GM12878 (cell line): ENCODE data around the gene UNC119. TPM values are rescaled to one million over a fixed set of nuclear protein-coding genes. Genes with fewer than 3 reads are reported as not detected.

Experiments
- ATAC-seq: fragments of 200-7000 bp; cut with Tn5 transposase; 3 replicates; pipeline ENCODE4 v1.9.1; 2020; ENCODE audit warnings: mild to moderate bottlenecking, moderate library complexity
- BruUV-seq: library from RNA; stranded (reverse); fragments of 400-500 nt; replicated peaks from 2 replicates; lab custom pipeline; 2021; lab: Mats Ljungman, UMichigan
- CTCF ChIA-PET: fragments of 300-600 bp; sonication (Branson Sonifier 250); formaldehyde crosslinking; extraction: SDS; loops from one replicate; lab custom pipeline; 2021; ENCODE audit warnings: inconsistent platforms; lab: Yijun Ruan, JAX
- POLR2A ChIA-PET: fragments of 350-600 bp; formaldehyde crosslinking; extraction: SDS; loops from one replicate; lab custom pipeline; 2021; ENCODE audit warnings: inconsistent platforms; lab: Charles Lee
- RAD21 ChIA-PET: fragments of 300-600 bp; sonication (Branson Sonifier 250); formaldehyde crosslinking; loops from one replicate; lab custom pipeline; 2023; ENCODE audit warnings: antibody characterized with exemption; ENCODE audit not compliant: unreplicated experiment; lab: Charles Lee
- SMC1A ChIA-PET: fragments of 300-600 bp; sonication (Branson Sonifier 250); formaldehyde crosslinking; loops from one replicate; lab custom pipeline; 2023; ENCODE audit not compliant: unreplicated experiment, uncharacterized antibody; lab: Charles Lee
- DNase-seq: peaks from one replicate; pipeline ENCODE4 v3.0.0-alpha.2; 2011; ENCODE audit warnings: low read depth, low spot score
- FAIRE-seq: peaks from 3 replicates; lab custom pipeline; 2011; peaks lifted over from hg19 to GRCh38; lab: Jason Lieb, UNC
- H2AFZ ChIP-seq: 2 replicates; pipeline ENCODE4 v1.6.0; 2011; ENCODE audit warnings: low read depth, low read length, control low read depth; ENCODE audit not compliant: control insufficient read depth
- H3K27ac ChIP-seq: 2 replicates; pipeline ENCODE4 v1.5.1; 2011; ENCODE audit warnings: control low read depth; ENCODE audit not compliant: control insufficient read depth, insufficient read depth
- H3K27me3 ChIP-seq, 2 experiments: replicated peaks in 1 of 2; 2 replicates each; pipeline versions ENCODE4 v1.6.0 to v1.6.1; 2011; ENCODE audit warnings: low read length in 1 of 2; ENCODE audit not compliant: control insufficient read depth in 2 of 2, insufficient read depth in 2 of 2
- H3K36me3 ChIP-seq, 2 experiments: 2 replicates each; pipeline ENCODE4 v1.5.1; 2011; ENCODE audit warnings: low read length in 1 of 2; ENCODE audit not compliant: control insufficient read depth in 2 of 2, insufficient read depth in 2 of 2
- H3K4me1 ChIP-seq: 2 replicates; pipeline ENCODE4 v1.6.1; 2011; ENCODE audit warnings: mild to moderate bottlenecking, low read length, moderate library complexity, mixed read lengths; ENCODE audit not compliant: control insufficient read depth, insufficient read depth
- H3K4me2 ChIP-seq: 2 replicates; pipeline ENCODE4 v1.6.0; 2011; ENCODE audit warnings: control low read depth; ENCODE audit not compliant: control insufficient read depth, insufficient read depth
- H3K4me3 ChIP-seq: fragments of 200-600 bp; sonication (generic); 2 replicates; pipeline ENCODE4 v1.5.1; 2016
- H3K79me2 ChIP-seq: 2 replicates; pipeline ENCODE4 v1.6.0; 2011; ENCODE audit warnings: low read length; ENCODE audit not compliant: control insufficient read depth, insufficient read depth
- H3K9ac ChIP-seq: 2 replicates; pipeline ENCODE4 v1.8.0; 2011; ENCODE audit warnings: low read length, control low read depth, mixed read lengths; ENCODE audit not compliant: control insufficient read depth, insufficient read depth
- H3K9me3 ChIP-seq: replicated peaks from 3 replicates; pipeline ENCODE4 v1.5.1; 2011; ENCODE audit warnings: mild to moderate bottlenecking, low read length; ENCODE audit not compliant: control insufficient read depth, insufficient read depth
- H4K20me1 ChIP-seq: 2 replicates; pipeline ENCODE4 v1.6.0; 2011; ENCODE audit not compliant: control insufficient read depth, insufficient read depth
- ATF2 ChIP-seq: IDR thresholded peaks from 2 replicates; pipeline ENCODE4 v1.6.1; 2012; ENCODE audit warnings: low read length, inconsistent platforms
- BCL11A ChIP-seq: IDR thresholded peaks from 2 replicates; pipeline ENCODE4 v1.6.1; 2011; ENCODE audit warnings: low read depth, low read length
- CHD2 ChIP-seq: IDR thresholded peaks from 2 replicates; pipeline ENCODE4 v1.6.1; 2011; ENCODE audit warnings: low read depth, low read length, improper control_type of control experiment, borderline replicate concordance
- E2F4 ChIP-seq: IDR thresholded peaks from 2 replicates; pipeline ENCODE4 v1.6.1; 2012; ENCODE audit warnings: low read depth, low read length, improper control_type of control experiment
- EED ChIP-seq: sonication (generic); IDR thresholded peaks from 2 replicates; pipeline ENCODE4 v1.6.1; 2016; ENCODE audit warnings: antibody characterized with exemption, low read depth
- FOXM1 ChIP-seq: IDR thresholded peaks from 2 replicates; pipeline ENCODE4 v1.6.1; 2012; ENCODE audit warnings: low read depth, mild to moderate bottlenecking, inconsistent platforms, low read length, moderate library complexity
- IRF4 ChIP-seq: IDR thresholded peaks from 2 replicates; pipeline ENCODE4 v1.6.1; 2011; ENCODE audit warnings: low read depth, low read length
- NBN ChIP-seq: fragments of 450-650 bp; IDR thresholded peaks from 2 replicates; pipeline ENCODE4 v1.6.1; 2016
- POU2F2 ChIP-seq: IDR thresholded peaks from 3 replicates; pipeline ENCODE4 v1.6.1; 2011; ENCODE audit warnings: low read depth, mild to moderate bottlenecking, low read length, borderline replicate concordance
- RELB ChIP-seq: fragments of 450-650 bp; IDR thresholded peaks from 2 replicates; pipeline ENCODE4 v1.6.1; 2017; ENCODE audit warnings: low read depth, mild to moderate bottlenecking, moderate library complexity
- SMAD5 ChIP-seq: IDR thresholded peaks from 2 replicates; pipeline ENCODE4 v1.6.1; 2016; ENCODE audit warnings: antibody characterized with exemption, low read depth
- STAT3 ChIP-seq: IDR thresholded peaks from 2 replicates; pipeline ENCODE4 v1.6.1; 2011; ENCODE audit warnings: low read depth, low read length, improper control_type of control experiment
- YY1 ChIP-seq: IDR thresholded peaks from 2 replicates; pipeline ENCODE4 v1.6.1; 2011; ENCODE audit warnings: low read depth, mild to moderate bottlenecking, low read length
- ZNF24 ChIP-seq: fragments of 450-650 bp; IDR thresholded peaks from 2 replicates; pipeline ENCODE4 v1.6.1; 2017; ENCODE audit warnings: antibody characterized with exemption, mild to moderate bottlenecking
- ZNF384 ChIP-seq: IDR thresholded peaks from 2 replicates; pipeline ENCODE4 v1.6.1; 2012; ENCODE audit warnings: low read depth, mild to moderate bottlenecking, low read length, improper control_type of control experiment, borderline replicate concordance
- ZNF687 ChIP-seq: fragments of 450-650 bp; IDR thresholded peaks from 2 replicates; pipeline ENCODE4 v1.6.1; 2017; ENCODE audit warnings: mild to moderate bottlenecking, moderate library complexity
- whole genome bisulfite sequencing: methylation state at CpG from one replicate; pipeline ENCODE4 v1.1.6; 2016; ENCODE audit warnings: low lambda C conversion rate; ENCODE audit not compliant: insufficient replicate concordance, insufficient coverage; ENCODE audit errors: missing lambda C conversion rate; 5-methylcytosine and 5-hydroxymethylcytosine counted together
- in situ Hi-C: fragments of 300-500 bp; cut with MboI; formaldehyde crosslinking; loops from 9 replicates; pipeline ENCODE4 v1.14.3; 2018; ENCODE audit warnings: mixed read lengths
- intact Hi-C: fragments of 100-400 bp; cut with micrococcal nuclease; formaldehyde crosslinking; loops from one replicate; pipeline ENCODE4 v1.14.2; 2022; ENCODE audit not compliant: unreplicated experiment
- polyA plus RNA-seq, 11 experiments: library from polyadenylated mRNA; depleted of rRNA in 4 of 11; unstranded in 6 of 11; stranded (reverse) in 5 of 11; fragments of >200 nt; fragmentation: Nextera tagmentation in 4 of 11; fragmentation: Illumina TruSeq in 1 of 11; extraction: Ambion mirVana in 4 of 11; extraction: Trizol in 1 of 11; gene quantifications; 1 replicate in 1 of 11; 2 replicates in 10 of 11; pipeline versions ENCODE4 v1.2.1 to v1.2.3, GENCODE V29; 2011 to 2016; ENCODE audit warnings: inconsistent platforms in 2 of 11, missing spikeins in 2 of 11, low read depth in 1 of 11
- total RNA-seq, 4 experiments: library from RNA; depleted of rRNA in 3 of 4; stranded (reverse); fragments of >200 nt in 3 of 4; fragmentation: Illumina TruSeq in 1 of 4; extraction: Trizol in 1 of 4; gene quantifications; 2 replicates each; pipeline versions ENCODE4 v1.2.1 to v1.2.3, GENCODE V29; 2013 to 2021

Gene UNC119
- total and polyA plus RNA-seq, 10 of the 15 experiments (the other 5 are each of a cell fraction or from before 2014, with no cell fraction given): 2.7 to 436 (median 57.8) TPM

- Histone ChIP-seq H3K27ac (peak overlapping the region; percentile 59), H3K27me3 (no peaks in the 10 kb centered on the region), H3K4me2 (peak overlapping the region; percentile 85), H3K9ac (no peak overlapping the region; the same call in 1 of the 2 replicates), H3K36me3 (peaks cover 5 to 13% of the 10 kb centered on the region in 2 experiments; a peak in 3 of 4 replicates), H3K4me1 (peaks cover 15% of the 10 kb centered on the region), H3K79me2 (peaks cover 73% of the 10 kb centered on the region), H2AFZ (no peak overlapping the region), H4K20me1 (no peaks in the 10 kb centered on the region), H3K4me3 (peak overlapping the region; percentile 90; the same call in 1 of the 2 replicates), H3K9me3 (no peaks in the 10 kb centered on the region)
- POLR2A ChIA-PET: interaction anchor here (1.0 to 9.9 kb wide), 8 partner anchors 9 to 94 kb away, joined by 3 to 148 read pairs (median 4); partner anchors contain the start of genes ALDOC, SDF2, SUPT6H and UNC119
- SMC1A ChIA-PET: interaction anchor here (8.3 kb wide), 1 partner anchor 18 kb away, joined by 89 read pairs; no protein-coding TSS in a partner anchor
- RAD21 ChIA-PET: interaction anchor here (1.0 to 7.1 kb wide), 3 partner anchors 10 to 66 kb away, joined by 3 to 102 read pairs (median 4); partner anchors contain the start of gene UNC119
- WGBS: 0% methylated on average over 3 of the region's 3 CpGs
- intact Hi-C loops: loop anchor here (1.0 kb wide), 1 partner anchor 16 kb away; no protein-coding TSS in a partner anchor
- BruUV-seq: TSS peak; percentile 34
- CTCF ChIA-PET: interaction anchor here (0.7 to 6.6 kb wide), 3 partner anchors 9 to 45 kb away, joined by 3 to 83 read pairs (median 9); partner anchors contain the start of gene ALDOC
- ATAC-seq (peak; percentile 48), DNase-seq (peak; percentile 68), FAIRE-seq (peak; percentile 64)
- in situ Hi-C loops: loop anchor here (25.0 kb wide), 1 partner anchor 1080 kb away; no protein-coding TSS in a partner anchor
- TF ChIP-seq NBN: 0 out of 2 replicates have a peak, but pooled peaks have one; percentile 69
- no peak for TF ChIP-seq CHD2
- TF ChIP-seq RELB: peak; percentile 84
- no peak for TF ChIP-seq E2F4
- 0 out of 3 replicates have a peak, but pooled peaks have one; percentile 40 for TF ChIP-seq POU2F2
- peak; percentile 59; the same call in 1 of the 2 replicates for TF ChIP-seq IRF4
- TF ChIP-seq ATF2: peak; percentile 56; the same call in 1 of the 2 replicates
- 0 out of 2 replicates have a peak, but pooled peaks have one; percentile 20 for TF ChIP-seq FOXM1
- TF ChIP-seq STAT3: 0 out of 2 replicates have a peak, but pooled peaks have one; percentile 28
- TF ChIP-seq SMAD5: no peak
- TF ChIP-seq ZNF24: 0 out of 2 replicates have a peak, but pooled peaks have one; percentile 14
- 0 out of 2 replicates have a peak, but pooled peaks have one; percentile 28 for TF ChIP-seq YY1
- TF ChIP-seq ZNF687: no peak
- TF ChIP-seq ZNF384: 0 out of 2 replicates have a peak, but pooled peaks have one; percentile 12
- peak; percentile 80 for TF ChIP-seq EED
- TF ChIP-seq BCL11A: 0 out of 2 replicates have a peak, but pooled peaks have one; percentile 26
Measured at GRCh38 chr17:28567604-28568003, 15.2 kb upstream of the UNC119 start.
